Peyer's patch (tissue), 4 donors: ENCODE results near the gene PCDHGA10. TPM values are rescaled to one million over a fixed set of nuclear protein-coding genes. Genes with fewer than 3 reads are reported as not detected.
"Not testable (repeated sequence)": the region's sequence is repeated elsewhere in the genome, so short reads cannot be mapped to it uniquely, and the experiment has no call there.

Source experiments
- DNase-seq, 3 donors: peaks; one replicate each; pipeline ENCODE4 v3.0.0-alpha.2; 2017 to 2019
- H3K27ac ChIP-seq, 4 donors: fragments of 200-600 bp; sonication (generic); one replicate each; pipeline ENCODE4 v1.5.1; 2016 to 2019
- H3K27me3 ChIP-seq, 2 donors: fragments of 200-600 bp; sonication (generic); one replicate each; pipeline ENCODE4 v1.5.1; 2019
- H3K36me3 ChIP-seq, 3 donors: fragments of 200-600 bp; sonication (generic); one replicate each; pipeline ENCODE4 v1.5.1; 2016 to 2019
- H3K4me1 ChIP-seq, 4 donors: fragments of 200-600 bp; sonication (generic); one replicate each; pipeline ENCODE4 v1.5.1; 2016 to 2019
- H3K4me3 ChIP-seq, 4 donors: fragments of 200-600 bp; sonication (generic); 1 replicate in 3 of 4; 2 replicates in 1 of 4; pipeline ENCODE4 v1.5.1; 2016 to 2019; ENCODE audit warnings: mild to moderate bottlenecking in 1 of 4
- H3K9me3 ChIP-seq, 4 donors: fragments of 200-600 bp; sonication (generic); one replicate each; pipeline ENCODE4 v1.5.1; 2016 to 2019; ENCODE audit warnings: mild to moderate bottlenecking in 1 of 4
- POLR2A ChIP-seq, 2 donors: fragments of 450-650 bp; IDR thresholded peaks; one replicate each; pipeline ENCODE4 v1.5.1; 2017; ENCODE audit warnings: antibody characterized with exemption in 2 of 2, mild to moderate bottlenecking in 2 of 2, moderate library complexity in 2 of 2
- total RNA-seq, 4 donors: library from RNA; depleted of rRNA; stranded (reverse); fragments of >200 nt; gene quantifications; one replicate each; pipeline ENCODE4 v1.1.0, GENCODE V29; 2016
- TF ChIP-seq, protein P1 (sequence below), 6 experiments: fragments of 450-650 bp in 4 of 6; fragments of 200-600 bp in 2 of 6; sonication (generic) in 1 of 6; IDR thresholded peaks; one replicate each; pipeline ENCODE4 v1.5.1; 2017 to 2019; ENCODE audit warnings: antibody characterized with exemption in 6 of 6, mild to moderate bottlenecking in 3 of 6, moderate library complexity in 1 of 6

PCDHGA10 gene
- total RNA-seq, 4 donors from 2014 or later: 3.2 to 7.7 (median 4.2) TPM

GRCh38 chr5:141411575-141411974, 1.2 kb upstream of the PCDHGA10 start:
- peaks cover 0 to 73% (median 16%) of the 10 kb centered on the region in 4 donors for H3K9me3 ChIP-seq
- no peak for DNase-seq
- H3K27ac ChIP-seq: no peak overlapping the region
- no peak for TF ChIP-seq POLR2A (IDR thresholded peaks at IDR 0.05)
- TF ChIP-seq, protein P1, sequence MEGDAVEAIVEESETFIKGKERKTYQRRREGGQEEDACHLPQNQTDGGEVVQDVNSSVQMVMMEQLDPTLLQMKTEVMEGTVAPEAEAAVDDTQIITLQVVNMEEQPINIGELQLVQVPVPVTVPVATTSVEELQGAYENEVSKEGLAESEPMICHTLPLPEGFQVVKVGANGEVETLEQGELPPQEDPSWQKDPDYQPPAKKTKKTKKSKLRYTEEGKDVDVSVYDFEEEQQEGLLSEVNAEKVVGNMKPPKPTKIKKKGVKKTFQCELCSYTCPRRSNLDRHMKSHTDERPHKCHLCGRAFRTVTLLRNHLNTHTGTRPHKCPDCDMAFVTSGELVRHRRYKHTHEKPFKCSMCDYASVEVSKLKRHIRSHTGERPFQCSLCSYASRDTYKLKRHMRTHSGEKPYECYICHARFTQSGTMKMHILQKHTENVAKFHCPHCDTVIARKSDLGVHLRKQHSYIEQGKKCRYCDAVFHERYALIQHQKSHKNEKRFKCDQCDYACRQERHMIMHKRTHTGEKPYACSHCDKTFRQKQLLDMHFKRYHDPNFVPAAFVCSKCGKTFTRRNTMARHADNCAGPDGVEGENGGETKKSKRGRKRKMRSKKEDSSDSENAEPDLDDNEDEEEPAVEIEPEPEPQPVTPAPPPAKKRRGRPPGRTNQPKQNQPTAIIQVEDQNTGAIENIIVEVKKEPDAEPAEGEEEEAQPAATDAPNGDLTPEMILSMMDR (IDR thresholded peaks at IDR 0.05): no peak
- no peaks in the 10 kb centered on the region for H3K4me1 ChIP-seq
- no peak overlapping the region for H3K4me3 ChIP-seq
- H3K27me3 ChIP-seq: no peaks in the 10 kb centered on the region
- no peaks in the 10 kb centered on the region for H3K36me3 ChIP-seq

DNA sequence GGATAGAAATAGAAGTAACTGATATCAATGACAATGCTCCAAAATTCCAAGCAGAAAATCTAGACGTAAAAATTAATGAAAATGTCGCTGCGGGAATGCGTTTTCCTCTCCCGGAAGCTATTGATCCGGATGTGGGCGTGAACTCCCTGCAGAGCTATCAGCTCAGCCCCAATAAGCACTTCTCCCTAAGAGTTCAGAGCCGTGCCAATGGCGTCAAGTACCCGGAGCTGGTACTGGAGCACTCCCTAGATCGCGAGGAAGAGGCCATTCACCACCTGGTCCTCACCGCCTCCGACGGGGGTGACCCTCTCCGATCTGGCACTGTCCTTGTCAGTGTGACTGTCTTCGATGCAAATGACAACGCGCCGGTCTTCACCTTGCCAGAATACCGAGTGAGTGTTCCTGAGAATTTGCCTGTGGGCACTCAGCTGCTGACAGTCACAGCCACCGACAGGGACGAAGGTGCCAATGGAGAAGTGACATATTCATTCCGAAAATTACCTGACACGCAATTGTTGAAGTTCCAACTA, 818 bp downstream of the PCDHGA10 start:
- TF ChIP-seq, protein P1 (IDR thresholded peaks at IDR 0.05): no peak
- TF ChIP-seq POLR2A (IDR thresholded peaks at IDR 0.05): no peak
- no peak for DNase-seq
- peak overlapping the region; percentile 24 to 45 (median 36) for H3K4me3 ChIP-seq
- H3K4me1 ChIP-seq: no peaks in the 10 kb centered on the region
- H3K27me3 ChIP-seq: no peaks in the 10 kb centered on the region
- no peaks in the 10 kb centered on the region for H3K36me3 ChIP-seq
- H3K27ac ChIP-seq: no peak overlapping the region
- peaks cover 0 to 76% (median 18%) of the 10 kb centered on the region in 4 donors for H3K9me3 ChIP-seq

DNA sequence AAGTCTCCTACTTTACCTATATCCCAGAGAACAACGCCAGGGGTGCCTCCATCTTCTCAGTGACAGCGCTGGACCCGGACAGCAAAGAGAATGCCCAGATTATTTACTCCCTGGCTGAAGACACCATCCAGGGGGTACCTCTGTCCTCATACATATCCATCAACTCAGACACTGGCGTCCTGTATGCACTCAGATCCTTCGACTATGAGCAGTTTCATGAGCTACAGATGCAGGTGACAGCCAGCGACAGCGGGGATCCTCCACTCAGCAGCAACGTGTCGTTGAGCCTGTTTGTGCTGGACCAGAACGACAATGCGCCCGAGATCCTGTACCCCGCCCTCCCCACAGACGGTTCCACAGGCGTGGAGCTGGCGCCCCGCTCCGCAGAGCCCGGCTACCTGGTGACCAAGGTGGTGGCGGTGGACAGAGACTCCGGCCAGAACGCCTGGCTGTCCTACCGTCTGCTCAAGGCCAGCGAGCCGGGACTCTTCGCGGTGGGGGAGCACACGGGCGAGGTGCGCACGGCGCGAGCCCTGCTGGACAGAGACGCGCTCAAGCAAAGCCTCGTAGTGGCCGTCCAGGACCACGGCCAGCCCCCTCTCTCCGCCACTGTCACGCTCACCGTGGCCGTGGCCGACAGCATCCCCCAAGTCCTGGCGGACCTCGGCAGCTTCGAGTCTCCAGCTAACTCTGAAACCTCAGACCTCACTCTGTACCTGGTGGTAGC, 1.9 kb downstream of the PCDHGA10 start:
- H3K27me3 ChIP-seq, H3K27ac ChIP-seq, H3K4me3 ChIP-seq, H3K36me3 ChIP-seq, H3K4me1 ChIP-seq, DNase-seq: not testable (repeated sequence)
- H3K9me3 ChIP-seq: peaks cover 0 to 76% (median 19%) of the 10 kb centered on the region in 4 donors

- not testable (repeated sequence) for H3K4me1 ChIP-seq, DNase-seq, H3K36me3 ChIP-seq, H3K27me3 ChIP-seq, H3K27ac ChIP-seq, H3K4me3 ChIP-seq
- peaks cover 0 to 76% (median 17%) of the 10 kb centered on the region in 4 donors for H3K9me3 ChIP-seq
Observed at GRCh38 chr5:141415275-141415618, 2.5 kb downstream of the PCDHGA10 start.

DNA sequence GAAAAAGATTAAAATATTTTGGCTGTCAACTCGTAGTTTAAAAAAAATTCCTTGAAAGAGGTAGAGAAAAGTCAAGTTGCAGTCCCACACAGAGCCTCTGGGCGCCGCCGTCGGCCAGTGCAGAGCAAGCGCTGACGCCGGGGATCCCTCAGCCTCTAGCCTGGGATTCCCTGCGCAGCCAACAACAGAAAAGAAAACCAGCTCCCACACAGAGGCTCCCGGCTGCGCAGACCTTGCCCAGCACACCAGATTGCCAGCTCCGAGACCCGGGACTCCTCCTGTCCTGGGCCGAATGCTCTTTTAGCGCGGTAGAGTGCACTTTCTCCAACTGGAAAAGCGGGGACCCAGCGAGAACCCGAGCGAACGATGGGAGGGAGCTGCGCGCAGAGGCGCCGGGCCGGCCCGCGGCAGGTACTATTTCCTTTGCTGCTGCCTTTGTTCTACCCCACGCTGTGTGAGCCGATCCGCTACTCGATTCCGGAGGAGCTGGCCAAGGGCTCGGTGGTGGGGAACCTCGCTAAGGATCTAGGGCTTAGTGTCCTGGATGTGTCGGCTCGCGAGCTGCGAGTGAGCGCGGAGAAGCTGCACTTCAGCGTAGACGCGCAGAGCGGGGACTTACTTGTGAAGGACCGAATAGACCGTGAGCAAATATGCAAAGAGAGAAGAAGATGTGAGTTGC, 4.8 kb downstream of the PCDHGA10 start, which contains the start of gene PCDHGB7:
Gene PCDHGB7, plus strand, starts transcription at position 184 of the 679 bp plus-strand sequence. Its CDS starts 183 bp downstream, at position 367.
- Histone ChIP-seq H3K4me3 (peak within 1 kb of the TSS in 3 of 4 donors; percentile 26 to 41 (median 39)), H3K9me3 (peaks cover 0 to 85% (median 25%) of the 10 kb centered on the region in 4 donors)
- not testable (repeated sequence) for H3K27me3 ChIP-seq, H3K27ac ChIP-seq, H3K4me1 ChIP-seq, H3K36me3 ChIP-seq
- peak in 2 of 3 donors; percentile 54 to 80 for DNase-seq
- TF ChIP-seq, protein P1 (IDR thresholded peaks at IDR 0.05): peak; percentile 24 to 51 (median 40)

DNA sequence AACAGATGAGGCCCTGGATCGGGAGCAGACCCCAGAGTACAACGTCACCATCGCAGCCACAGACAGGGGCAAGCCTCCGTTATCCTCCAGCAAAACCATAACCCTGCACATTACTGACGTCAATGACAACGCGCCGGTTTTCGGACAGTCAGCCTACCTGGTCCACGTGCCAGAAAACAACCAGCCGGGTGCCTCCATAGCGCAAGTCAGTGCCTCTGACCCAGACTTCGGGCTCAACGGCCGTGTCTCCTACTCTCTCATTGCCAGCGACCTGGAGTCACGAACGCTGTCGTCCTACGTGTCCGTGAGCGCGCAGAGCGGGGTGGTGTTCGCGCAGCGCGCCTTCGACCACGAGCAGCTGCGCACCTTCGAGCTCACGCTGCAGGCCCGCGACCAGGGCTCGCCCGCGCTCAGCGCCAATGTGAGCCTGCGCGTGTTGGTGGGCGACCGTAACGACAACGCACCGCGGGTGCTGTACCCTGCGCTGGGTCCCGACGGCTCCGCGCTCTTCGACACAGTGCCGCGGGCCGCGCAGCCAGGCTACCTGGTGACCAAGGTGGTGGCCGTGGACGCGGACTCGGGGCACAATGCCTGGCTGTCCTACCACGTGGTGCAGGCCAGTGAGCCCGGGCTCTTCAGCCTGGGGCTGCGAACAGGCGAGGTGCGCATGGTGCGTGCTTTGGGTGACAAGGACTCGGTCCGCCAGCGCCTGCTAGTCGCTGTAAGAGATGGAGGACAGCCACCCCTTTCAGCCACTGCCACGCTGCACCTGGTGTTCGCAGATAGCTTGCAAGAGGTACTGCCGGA, 6.5 kb downstream of the PCDHGA10 start:
- no peak overlapping the region for H3K4me3 ChIP-seq
- H3K9me3 ChIP-seq: peaks cover 0 to 80% (median 26%) of the 10 kb centered on the region in 4 donors
- DNase-seq: no peak
- no peaks in the 10 kb centered on the region for H3K4me1 ChIP-seq
- H3K27ac ChIP-seq: no peak overlapping the region
- no peak for TF ChIP-seq POLR2A (IDR thresholded peaks at IDR 0.05)
- TF ChIP-seq, protein P1 (IDR thresholded peaks at IDR 0.05): no peak
- H3K27me3 ChIP-seq: no peaks in the 10 kb centered on the region
- H3K36me3 ChIP-seq: no peaks in the 10 kb centered on the region
